B cell (primary cell): ENCODE measurements around the gene PNKD.

Source experiments
- CTCF ChIP-seq: fragments of 200-600 bp; IDR thresholded peaks from one replicate; pipeline ENCODE4 v1.8.0; 2022; ENCODE audit warnings: antibody characterized with exemption, mild to moderate bottlenecking
- EZH2 ChIP-seq: IDR thresholded peaks from 2 replicates; pipeline ENCODE4 v1.6.1; 2012; ENCODE audit warnings: borderline replicate concordance, low read depth, mild to moderate bottlenecking, moderate library complexity, low read length; ENCODE audit not compliant: insufficient read depth, poor library complexity, severe bottlenecking

GRCh38 chr2:218265626-218266025 is 4.7 kb upstream of the PNKD start:
- TF ChIP-seq CTCF (no peak), EZH2 (no peak)
